Measurements from ENCODE around the gene EP400. TPM values are rescaled to one million over a fixed set of nuclear protein-coding genes. Genes with fewer than 3 reads are reported as not detected.
A peak's percentile ranks its signal among the peaks of the same experiment; 100 is the strongest.

Gene EP400
- total RNA-seq = 14.4 and 14.5 TPM in 2 replicates

DNA sequence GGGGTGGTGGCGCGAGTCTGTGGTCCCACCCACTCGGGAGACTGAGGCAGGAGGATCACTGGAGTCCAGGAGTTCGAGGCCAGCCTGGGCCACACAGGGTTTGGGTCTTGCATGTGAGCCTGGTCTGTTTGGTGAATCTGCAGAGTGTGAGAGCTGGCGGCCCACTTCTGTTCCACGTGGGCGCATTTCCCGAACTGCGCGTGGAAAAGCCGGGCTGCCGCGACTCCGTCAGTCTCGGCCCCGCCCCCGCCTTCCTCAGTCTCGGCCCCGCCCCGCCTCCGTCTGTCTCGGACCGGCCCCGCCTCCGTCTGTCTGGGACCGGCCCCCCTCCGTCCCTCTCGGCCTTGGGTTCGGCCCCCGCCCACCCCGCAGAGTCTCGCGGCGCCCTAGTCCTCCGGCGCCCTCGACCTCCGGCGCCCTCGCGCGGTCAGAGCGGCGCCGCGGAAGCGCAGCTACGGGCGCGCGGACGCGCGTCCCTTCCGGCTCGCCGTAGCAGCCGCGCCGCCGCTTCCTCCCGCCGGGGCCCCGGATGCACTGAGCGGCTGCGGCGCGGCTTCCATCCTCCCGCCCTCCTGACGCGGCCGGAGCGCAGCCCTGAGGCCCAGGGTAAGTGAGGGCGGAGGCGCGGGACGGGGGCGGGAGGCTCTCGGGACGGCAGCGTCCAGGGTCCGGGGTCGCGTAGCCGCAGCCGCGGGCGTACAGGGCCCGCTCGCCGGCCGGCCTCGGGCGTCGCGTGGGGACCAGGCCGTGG, at the start of gene EP400:
Gene EP400, plus strand, starts transcription at position 512 of the 751 bp plus-strand sequence. CDS start 10,678 bp downstream, outside the sequence.
- peak within 1 kb of the TSS; percentile 91 for H3K4me3 ChIP-seq (ENCODE audit: insufficient read depth, low read length)
- H3K27me3 ChIP-seq (ENCODE audit: insufficient read depth, low read length) = no peaks in the 10 kb centered on the region
- peak; percentile 99 for DNase-seq (ENCODE audit: insufficient read length, low spot score, missing footprints)
- H3K4me2 ChIP-seq (ENCODE audit: insufficient read depth, low read length) = peak within 1 kb of the TSS; percentile 96
- peaks cover 14% of the 10 kb centered on the region for H4K20me1 ChIP-seq (ENCODE audit: insufficient read depth, low read length)
- H3K27ac ChIP-seq (ENCODE audit: low read depth, low read length) = peak within 1 kb of the TSS; percentile 69
- peak; percentile 36 for TF ChIP-seq CTCF (IDR thresholded peaks at IDR 0.05; ENCODE audit: extremely low read depth, low read depth, low read length)
- H2AFZ ChIP-seq (ENCODE audit: low read length) = peak within 1 kb of the TSS; percentile 91
- H3K9me3 ChIP-seq (ENCODE audit: low read depth, low read length) = no peaks in the 10 kb centered on the region
- H3K36me3 ChIP-seq (ENCODE audit: insufficient read depth, low read length) = peaks cover 2% of the 10 kb centered on the region
- H3K79me2 ChIP-seq (ENCODE audit: insufficient read depth, low read length) = peaks cover 42% of the 10 kb centered on the region
- peaks cover 10% of the 10 kb centered on the region for H3K4me1 ChIP-seq (ENCODE audit: insufficient read depth, low read length)

- Histone ChIP-seq H4K20me1 (ENCODE audit: insufficient read depth, low read length) (peaks cover 56% of the 10 kb centered on the region), H3K79me2 (ENCODE audit: insufficient read depth, low read length) (peaks cover 51% of the 10 kb centered on the region), H3K4me3 (ENCODE audit: insufficient read depth, low read length) (no peak overlapping the region), H3K4me1 (ENCODE audit: insufficient read depth, low read length) (peaks cover 8% of the 10 kb centered on the region), H3K27me3 (ENCODE audit: insufficient read depth, low read length) (no peaks in the 10 kb centered on the region), H3K36me3 (ENCODE audit: insufficient read depth, low read length) (peaks cover 7% of the 10 kb centered on the region), H3K9me3 (ENCODE audit: low read depth, low read length) (no peaks in the 10 kb centered on the region), H3K4me2 (ENCODE audit: insufficient read depth, low read length) (no peak overlapping the region), H3K27ac (ENCODE audit: low read depth, low read length) (no peak overlapping the region), H2AFZ (ENCODE audit: low read length) (no peak overlapping the region)
- no peak for TF ChIP-seq CTCF (IDR thresholded peaks at IDR 0.05; ENCODE audit: extremely low read depth, low read depth, low read length)
- peak; percentile 76 for DNase-seq (ENCODE audit: insufficient read length, low spot score, missing footprints)
These were observed 49.3 kb upstream of the EP400 start for GRCh38 chr12:131900397-131900796.

DNA sequence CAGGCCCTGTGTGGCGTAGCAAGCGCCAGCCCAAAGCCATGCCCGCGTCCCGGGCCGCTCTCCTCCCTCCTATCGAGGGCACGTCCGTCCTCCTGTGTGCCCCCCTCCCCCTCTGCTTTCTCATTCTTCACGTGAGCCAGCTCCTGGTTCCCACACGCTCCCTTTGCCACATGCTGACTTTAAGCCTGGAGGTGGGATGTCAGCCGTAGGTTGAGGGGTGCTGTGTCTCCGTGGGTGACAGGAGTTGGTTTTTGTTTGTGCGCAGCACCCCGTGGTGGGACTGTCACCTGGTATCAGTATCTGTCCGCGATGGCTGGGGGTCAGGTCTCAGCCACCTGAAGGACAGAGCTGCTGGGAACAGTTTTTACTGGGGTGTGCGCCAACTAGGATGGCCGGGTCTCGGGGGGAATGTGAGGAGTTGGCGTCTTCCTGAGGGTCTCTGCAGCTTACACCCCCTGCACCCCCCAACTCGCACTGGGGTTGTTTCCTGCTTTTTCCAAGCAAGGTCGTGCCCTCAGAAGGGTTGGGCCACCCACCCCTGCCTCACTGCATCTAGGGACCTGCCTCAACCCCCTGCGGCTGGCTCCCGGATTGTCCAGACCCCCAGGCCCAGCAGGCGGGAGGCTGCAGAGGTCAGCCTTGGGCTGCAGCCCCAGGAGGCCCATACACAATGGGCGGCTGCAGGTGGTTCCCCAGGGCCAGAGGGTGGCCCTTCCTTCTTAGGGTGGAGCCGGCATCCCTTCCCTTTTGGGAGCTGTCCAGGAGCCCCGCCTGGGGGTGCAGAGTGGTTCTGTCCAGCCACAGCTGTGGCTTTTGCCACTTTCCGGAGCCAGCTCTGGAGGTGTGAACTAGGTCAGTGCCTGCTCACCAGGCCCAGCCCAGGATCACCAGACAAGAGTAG, 48.1 kb upstream of the EP400 start:
- H3K27ac ChIP-seq (ENCODE audit: low read depth, low read length) = no peak overlapping the region
- DNase-seq (ENCODE audit: insufficient read length, low spot score, missing footprints) = peak; percentile 81
- peaks cover 7% of the 10 kb centered on the region for H3K36me3 ChIP-seq (ENCODE audit: insufficient read depth, low read length)
- no peaks in the 10 kb centered on the region for H3K9me3 ChIP-seq (ENCODE audit: low read depth, low read length)
- no peaks in the 10 kb centered on the region for H3K27me3 ChIP-seq (ENCODE audit: insufficient read depth, low read length)
- no peak overlapping the region for H3K4me2 ChIP-seq (ENCODE audit: insufficient read depth, low read length)
- peaks cover 2% of the 10 kb centered on the region for H3K4me1 ChIP-seq (ENCODE audit: insufficient read depth, low read length)
- no peak overlapping the region for H3K4me3 ChIP-seq (ENCODE audit: insufficient read depth, low read length)
- no peak overlapping the region for H2AFZ ChIP-seq (ENCODE audit: low read length)
- peaks cover 45% of the 10 kb centered on the region for H3K79me2 ChIP-seq (ENCODE audit: insufficient read depth, low read length)
- H4K20me1 ChIP-seq (ENCODE audit: insufficient read depth, low read length) = peaks cover 54% of the 10 kb centered on the region
- TF ChIP-seq CTCF (IDR thresholded peaks at IDR 0.05; ENCODE audit: extremely low read depth, low read depth, low read length) = no peak
